T47D (cell line): ENCODE measurements around the gene TSEN34.

Source experiments
- DNase-seq, 2 experiments: peaks; one replicate each; pipeline versions ENCODE4 v3.0.0 to v3.0.0-alpha.2; 2011 to 2012; ENCODE audit warnings: low read depth in 1 of 2, low spot score in 1 of 2
- JUND ChIP-seq: IDR thresholded peaks from 2 replicates; pipeline ENCODE4 v1.6.1; 2012; ENCODE audit warnings: low read depth
- in situ Hi-C: cut with HindIII; loops from 2 replicates; pipeline ENCODE4 v1.10.0; 2016; ENCODE audit warnings: low sequenced_read_pairs, low pct_unique_long_range_greater_than_20kb

Gene TSEN34

DNA sequence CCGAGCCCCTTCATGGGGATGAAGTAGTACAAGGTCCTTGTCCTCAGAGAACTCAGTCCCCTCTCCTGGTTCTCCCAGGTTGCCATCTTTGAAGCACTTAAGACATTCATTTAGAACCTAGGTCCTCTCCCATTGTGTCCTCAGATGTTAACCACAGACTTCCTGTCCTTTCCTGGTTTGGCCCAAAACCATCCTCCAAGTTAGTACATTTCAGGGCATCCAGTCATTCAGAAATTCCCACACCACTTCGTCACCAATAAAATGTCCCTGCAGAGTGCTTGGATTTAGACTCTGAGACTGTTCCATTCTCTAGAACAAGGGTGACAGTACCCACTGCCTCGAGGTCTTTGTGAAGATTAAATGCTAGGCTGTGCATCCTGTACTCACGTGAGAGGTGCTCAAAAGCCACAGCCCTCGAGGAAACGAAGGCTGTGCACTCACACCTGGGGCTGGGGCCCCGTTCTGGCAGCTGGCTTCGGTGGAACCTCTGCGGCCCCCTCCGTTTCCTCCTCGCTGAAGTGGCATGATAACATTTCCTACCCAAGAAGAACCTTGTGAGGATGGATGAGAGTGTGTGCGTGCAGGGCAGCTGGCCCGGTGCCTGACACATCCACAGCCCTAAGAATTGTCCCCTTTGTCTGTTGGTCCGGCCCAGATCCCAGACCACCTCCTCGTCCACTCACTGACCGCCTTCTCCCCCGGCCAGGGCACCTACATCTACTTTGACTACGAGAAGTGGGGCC lies 36.3 kb upstream of the TSEN34 start:
- DNase-seq: no peak
- in situ Hi-C loops: no loop called here
- TF ChIP-seq JUND: no peak

DNA sequence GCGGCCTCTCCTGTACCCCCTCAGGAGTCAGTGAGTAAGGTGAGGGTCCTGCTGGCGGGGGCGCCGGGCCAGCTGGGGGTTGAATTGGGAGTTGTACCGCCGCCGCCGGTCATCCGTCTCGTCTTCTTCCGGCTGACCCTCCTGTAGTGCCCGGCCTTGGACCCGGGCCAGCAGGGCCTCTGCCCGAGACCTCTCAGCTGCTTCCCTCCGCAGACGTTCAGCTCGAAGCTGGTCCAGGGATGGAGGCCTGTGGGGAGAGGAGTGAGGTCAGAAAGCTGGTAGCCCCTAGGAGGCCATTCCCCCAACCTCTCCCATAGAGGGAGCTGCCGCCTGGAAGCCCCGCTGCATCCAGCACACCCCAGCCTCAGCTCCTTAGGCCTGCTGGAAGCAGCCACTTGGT lies 35.4 kb upstream of the TSEN34 start:
- DNase-seq: no peak
- in situ Hi-C loops: no loop called here
- TF ChIP-seq JUND: no peak

DNA sequence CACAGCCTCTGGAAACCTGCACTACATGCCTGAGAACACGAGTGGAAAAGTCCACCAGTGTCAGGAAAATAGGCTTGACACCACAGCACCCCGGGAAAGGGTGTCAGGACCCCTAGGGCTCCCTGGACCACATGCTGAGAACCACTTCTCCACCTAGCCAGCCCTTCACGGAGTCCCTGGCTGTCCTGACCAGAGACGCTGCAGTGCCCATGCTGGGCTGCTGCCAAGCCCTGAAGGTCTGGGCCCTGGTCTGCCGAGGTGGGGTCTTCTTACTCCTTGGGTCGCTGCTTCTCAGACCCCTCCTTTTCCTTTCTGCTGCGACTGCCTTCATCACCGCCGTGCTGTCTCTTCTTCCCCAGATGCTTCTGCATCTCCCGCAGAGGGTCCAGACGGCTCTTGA lies 34.6 kb upstream of the TSEN34 start:
- no peak for DNase-seq
- no peak for TF ChIP-seq JUND
- in situ Hi-C loops: no loop called here

DNA sequence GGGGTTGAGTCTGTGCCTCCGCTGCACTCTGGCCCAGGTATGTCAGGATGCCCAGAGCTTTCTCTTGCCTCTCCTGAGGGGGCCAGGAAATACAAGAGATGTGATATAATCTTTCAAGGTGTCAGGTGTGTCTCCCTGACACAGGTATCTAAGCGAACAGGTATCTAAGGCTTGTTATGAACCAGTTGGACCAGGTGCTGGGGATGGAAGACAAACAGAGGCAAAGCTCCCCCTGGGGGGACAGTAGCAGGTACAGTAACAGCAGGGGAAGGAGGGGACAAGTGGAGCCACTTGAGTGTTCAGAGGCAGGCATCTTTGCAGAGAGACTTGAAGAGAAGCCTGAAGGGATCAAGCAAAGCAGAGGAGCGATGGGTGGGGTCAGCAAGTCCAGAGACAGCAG lies 34.2 kb upstream of the TSEN34 start:
- DNase-seq: peak in 1 of 2 experiments; percentile 77
- in situ Hi-C loops: no loop called here
- TF ChIP-seq JUND: no peak

DNA sequence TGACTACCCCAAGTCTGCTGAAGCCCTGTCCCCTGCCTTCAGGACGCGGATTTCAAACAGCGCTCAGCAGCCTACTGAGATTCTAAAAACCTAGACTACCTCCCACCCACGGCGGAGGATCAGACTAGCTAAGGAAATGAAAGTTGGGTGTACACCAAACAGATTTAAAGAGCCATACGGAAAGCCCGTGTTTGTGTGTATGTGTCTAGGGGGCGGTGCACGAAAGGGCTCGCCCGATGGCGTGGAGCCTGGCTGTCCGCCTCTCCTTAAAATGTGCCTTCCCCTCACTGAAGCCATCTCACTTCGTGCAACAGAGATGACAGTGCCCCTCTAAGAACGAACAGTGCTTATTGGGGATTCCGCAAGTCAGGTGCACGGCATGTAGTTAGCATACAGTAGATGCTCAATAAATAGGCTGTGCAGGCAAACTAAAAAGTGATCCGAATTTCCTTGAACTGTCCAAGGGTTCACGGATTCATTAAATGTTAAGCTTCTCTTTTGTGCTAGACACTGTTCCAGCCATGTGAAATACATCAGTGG lies 32.2 kb upstream of the TSEN34 start:
- in situ Hi-C loops: no loop called here
- no peak for DNase-seq
- TF ChIP-seq JUND: no peak

DNA sequence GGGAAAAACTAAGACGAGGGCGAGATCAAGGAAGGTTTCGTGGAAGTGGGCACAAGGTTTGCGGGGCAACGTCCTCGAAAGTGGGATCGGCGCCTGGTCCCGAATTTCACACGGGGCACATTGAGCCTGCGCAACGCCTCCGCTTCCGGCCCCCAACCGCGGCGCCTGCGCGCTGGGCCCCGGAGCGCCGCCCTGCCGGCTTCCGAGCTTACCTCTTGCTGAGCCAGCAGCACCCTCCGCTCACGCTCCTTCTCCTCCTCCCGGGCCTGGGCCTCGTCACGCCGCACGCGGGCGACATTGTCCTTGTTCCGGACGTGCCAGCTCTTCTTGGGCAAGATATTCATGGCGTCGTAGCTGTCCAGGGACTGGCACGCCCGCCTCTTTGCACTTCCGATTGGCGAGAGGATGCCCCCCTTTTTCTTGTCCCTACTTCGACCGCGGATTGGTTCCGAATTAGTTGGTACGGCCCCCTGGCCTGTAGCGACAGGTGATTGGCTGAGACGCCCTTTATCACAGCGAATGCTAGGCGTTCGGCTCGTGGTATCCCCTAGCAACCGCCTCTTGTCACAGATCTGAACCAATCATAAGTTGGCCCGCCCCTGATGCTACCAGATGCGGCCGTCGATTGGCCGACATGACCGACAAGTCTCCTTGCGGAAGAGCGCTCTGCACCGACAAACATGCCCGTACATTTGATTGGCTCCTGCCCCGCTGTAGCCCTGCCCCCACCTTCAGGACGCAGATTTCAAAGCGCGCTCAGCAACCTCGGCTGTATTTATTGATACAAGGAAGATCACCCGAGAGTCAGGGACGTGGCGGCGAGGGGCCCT lies 31.5 kb upstream of the TSEN34 start, which contains the start of gene LENG1:
LENG1 (minus strand) TSS at position 370 of the 830 bp plus-strand sequence; CDS start at position 344, 26 bp downstream.
- no peak for TF ChIP-seq JUND
- peak; percentile 94 to 100 for DNase-seq
- in situ Hi-C loops: no loop called here

DNA sequence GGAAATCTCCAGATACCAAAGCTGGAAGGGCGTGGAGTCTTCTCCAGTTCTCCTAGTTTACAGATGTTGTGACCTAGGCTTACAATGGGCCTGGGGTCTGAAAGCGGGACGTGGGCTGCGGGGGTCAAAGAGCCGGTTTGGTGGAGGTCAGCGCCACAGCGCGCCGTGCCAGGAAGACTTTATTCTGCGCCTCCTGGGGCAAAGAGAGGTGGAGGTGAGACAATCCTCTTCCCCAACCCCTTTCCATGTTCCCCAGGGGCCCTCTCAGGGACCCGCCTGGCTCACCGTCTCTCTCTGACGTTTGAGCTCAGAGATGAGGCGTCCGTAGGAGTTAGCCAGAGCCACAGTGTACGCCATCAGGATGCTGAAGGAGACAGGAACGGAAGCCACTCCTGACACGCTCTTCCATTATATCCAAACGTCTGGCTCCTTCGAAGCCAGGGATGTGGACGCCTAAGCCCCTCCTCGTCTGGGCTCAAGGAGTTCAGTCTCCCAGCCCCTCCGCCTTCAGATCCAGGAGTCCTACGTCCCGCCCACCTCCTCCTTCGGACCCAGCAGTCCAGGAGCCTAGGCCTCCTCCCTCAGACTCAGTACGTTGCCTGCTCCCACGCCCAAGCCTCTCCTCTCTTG lies 30.8 kb upstream of the TSEN34 start:
- DNase-seq: no peak
- in situ Hi-C loops: no loop called here
- no peak for TF ChIP-seq JUND

DNA sequence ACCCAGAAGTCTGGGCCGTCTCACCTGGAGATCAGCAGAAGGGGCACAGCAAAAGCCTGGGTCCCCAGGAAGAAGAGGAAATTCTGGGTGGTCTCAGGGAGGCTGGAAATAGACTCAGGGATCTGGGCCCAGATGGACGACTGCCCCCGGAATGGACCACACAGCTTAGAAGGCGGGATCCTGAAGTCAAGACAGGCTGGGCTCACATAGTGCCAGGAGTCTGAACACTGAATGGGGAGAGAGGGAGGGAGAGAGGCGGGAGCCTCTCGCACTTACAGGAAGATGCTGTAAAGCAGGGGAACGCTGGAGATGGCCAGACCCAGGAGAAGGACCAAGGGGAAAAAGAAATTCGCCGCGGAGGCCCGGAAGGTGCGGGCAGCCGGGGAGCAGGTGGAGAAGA lies 30.3 kb upstream of the TSEN34 start:
- in situ Hi-C loops: no loop called here

DNA sequence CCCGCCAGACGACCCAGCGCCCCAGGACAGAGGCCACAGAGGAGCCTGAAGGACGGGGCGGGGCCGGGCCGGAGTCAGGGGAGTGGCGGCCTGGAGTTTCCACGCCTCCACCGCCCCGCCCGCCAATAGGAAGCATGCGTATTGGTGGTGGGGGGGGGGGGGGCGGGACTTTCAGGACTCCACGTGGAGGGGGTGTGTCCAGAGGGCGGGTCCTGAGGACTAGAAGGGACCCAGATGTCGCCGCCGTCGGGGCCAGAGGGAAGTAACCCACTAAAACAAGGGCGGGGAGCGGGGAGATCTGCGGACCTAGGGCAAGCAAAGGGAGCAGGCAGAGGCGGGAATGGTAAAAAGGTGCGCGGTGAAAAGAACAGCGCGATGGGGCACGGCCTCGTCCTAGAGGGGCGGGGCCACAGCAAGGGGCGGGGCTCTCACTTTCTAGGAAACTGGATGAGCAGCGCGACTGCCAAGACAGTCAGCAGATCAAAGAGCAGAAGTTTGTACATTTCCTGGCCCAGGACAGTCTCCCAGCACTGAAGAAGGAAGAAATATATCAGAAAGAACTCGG lies 28.8 kb upstream of the TSEN34 start:
- in situ Hi-C loops: no loop called here
- DNase-seq: peak in 1 of 2 experiments; percentile 88
- no peak for TF ChIP-seq JUND

More for the DNA sequence above, 30.3 kb upstream of the TSEN34 start:
- TF ChIP-seq JUND: no peak
- no peak for DNase-seq

DNA sequence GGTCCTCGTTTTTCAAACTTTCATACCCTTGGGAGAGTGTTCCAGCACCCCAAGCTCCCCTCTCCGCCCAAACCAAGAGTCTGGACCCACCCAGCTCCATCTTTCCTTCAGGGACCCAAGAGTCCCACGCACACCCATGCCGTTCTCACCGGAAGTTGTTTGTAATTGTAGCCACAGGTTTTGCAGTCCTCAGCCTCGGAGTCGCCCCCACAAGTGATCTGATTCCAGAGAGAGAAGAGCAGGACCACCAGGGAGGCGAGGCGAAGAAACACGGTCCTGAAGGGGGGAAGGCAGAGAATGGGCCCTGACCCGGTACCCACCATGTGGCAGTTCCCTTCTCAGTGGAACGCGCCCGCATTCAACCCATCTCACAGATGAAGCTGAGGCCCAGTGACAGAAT lies 28.2 kb upstream of the TSEN34 start:
- DNase-seq: no peak
- in situ Hi-C loops: no loop called here
- TF ChIP-seq JUND: no peak

DNA sequence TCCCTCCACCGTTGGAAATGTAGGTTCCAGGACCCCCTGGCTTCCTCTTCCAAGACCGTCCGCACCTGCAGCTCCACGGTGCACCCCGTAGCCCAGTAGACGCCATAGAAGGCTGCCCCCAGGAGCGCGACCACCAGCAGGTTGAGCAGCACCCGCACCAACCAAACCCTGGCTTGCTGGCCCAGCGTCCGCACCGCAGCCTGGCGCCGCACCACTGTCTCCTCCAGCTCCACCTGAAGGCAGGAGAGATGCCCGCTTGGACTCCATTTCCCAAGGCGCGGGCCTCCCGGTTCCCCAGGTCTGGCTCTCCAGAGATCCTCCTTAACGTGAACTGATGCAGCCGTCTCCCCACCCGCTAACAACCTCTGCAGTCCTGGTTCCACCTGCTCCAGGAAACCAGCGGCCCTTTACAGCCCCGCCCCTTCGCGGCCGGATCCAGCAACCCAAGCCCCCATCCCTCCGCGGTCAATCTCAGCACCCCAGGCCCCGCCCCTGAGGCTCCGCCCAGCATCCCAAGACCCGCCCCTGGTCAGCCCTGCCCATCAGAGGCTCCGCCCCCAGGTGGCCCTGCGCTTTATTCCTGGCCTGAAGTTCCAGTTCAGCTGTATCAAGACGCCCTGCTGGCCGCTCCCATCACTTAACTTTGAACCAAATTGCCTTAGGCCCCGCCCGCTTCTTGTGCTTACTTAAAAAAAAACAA lies 26.6 kb upstream of the TSEN34 start:
- TF ChIP-seq JUND: no peak
- no peak for DNase-seq
- in situ Hi-C loops: no loop called here

DNA sequence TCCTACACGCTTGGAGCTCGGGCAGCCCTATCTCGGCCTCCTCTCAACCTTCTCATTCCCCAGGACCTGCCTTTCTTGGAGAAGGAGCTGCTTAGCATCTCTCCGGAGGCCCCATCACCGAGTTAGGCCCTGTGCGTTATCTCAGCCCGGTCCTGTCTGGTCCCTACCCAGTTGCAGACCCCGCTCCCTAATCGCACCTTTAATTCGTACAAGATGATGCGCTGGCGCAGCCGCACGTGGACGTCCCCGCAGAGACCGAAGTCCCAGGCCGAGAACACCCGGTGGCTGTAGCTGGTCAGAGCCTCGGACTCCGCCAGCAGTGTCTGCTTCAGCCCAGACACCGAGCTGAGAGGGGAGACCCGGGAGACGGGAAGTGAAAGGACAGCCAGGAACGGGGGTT lies 25.9 kb upstream of the TSEN34 start:
- in situ Hi-C loops: no loop called here
- no peak for DNase-seq
- no peak for TF ChIP-seq JUND
